Fibroblast of villous mesenchyme (primary cell): ENCODE data around the gene MST1. TPM values are rescaled to one million over a fixed set of nuclear protein-coding genes. Genes with fewer than 3 reads are reported as not detected.

Experiments
- DNase-seq: peaks from one replicate; pipeline ENCODE4 v3.0.0-alpha.2; 2010; ENCODE audit warnings: low read depth
- H3K4me3 ChIP-seq: 2 replicates; pipeline ENCODE4 v1.5.1; 2011; ENCODE audit warnings: low read depth, mild to moderate bottlenecking, low read length
- small RNA-seq: library from RNA; depleted of rRNA; stranded (forward); fragments of <200 nt; gene quantifications from one replicate; pipeline ENCODE3, GENCODE V24; 2012
- total RNA-seq: library from RNA; depleted of rRNA; stranded (reverse); fragments of >200 nt; gene quantifications from 2 replicates; pipeline ENCODE4 v1.2.3, GENCODE V29; 2012
- TF ChIP-seq, protein P1 (sequence below): IDR thresholded peaks from 2 replicates; pipeline ENCODE4 v1.5.1; 2012; ENCODE audit warnings: low read depth, mild to moderate bottlenecking, low read length; ENCODE audit not compliant: insufficient read depth

The MST1 gene
- total RNA-seq, 1 donor, result 1.7 TPM

DNA sequence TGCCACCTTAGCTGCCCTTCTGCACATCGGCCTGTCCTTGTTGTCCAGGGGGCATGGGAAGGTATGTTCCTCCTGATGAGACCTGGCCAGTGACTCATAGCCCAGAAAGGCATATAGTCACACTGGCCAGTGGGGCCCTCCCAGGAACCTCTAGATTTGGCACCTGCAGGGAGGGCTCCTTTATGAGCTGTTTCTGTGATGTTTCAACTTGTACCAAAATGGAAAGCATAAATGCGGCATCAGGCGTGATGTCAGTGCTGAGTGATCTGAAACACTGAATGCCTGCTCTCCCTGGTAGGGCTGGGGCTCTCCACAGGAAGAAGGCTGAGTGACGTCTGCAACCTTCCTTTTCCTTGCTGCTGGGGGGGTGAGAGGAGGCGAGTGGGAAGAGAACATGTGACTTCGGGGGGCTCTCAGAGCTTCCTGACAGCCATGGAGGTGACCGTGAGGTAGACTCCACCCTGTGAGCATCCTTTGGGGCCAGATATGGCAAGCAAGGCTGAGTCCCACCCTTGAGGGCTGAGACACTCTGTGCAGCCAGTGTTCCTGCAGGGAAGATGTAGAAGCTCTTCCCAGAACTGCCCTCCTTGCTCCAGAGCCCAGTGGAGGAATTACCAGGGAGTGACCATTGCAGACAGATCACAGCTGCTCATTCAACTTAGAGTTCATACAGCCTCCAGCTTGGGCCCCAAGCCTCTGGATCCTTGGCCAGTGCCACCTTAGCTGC lies 52.2 kb downstream of the MST1 start:
- TF ChIP-seq, protein P1, sequence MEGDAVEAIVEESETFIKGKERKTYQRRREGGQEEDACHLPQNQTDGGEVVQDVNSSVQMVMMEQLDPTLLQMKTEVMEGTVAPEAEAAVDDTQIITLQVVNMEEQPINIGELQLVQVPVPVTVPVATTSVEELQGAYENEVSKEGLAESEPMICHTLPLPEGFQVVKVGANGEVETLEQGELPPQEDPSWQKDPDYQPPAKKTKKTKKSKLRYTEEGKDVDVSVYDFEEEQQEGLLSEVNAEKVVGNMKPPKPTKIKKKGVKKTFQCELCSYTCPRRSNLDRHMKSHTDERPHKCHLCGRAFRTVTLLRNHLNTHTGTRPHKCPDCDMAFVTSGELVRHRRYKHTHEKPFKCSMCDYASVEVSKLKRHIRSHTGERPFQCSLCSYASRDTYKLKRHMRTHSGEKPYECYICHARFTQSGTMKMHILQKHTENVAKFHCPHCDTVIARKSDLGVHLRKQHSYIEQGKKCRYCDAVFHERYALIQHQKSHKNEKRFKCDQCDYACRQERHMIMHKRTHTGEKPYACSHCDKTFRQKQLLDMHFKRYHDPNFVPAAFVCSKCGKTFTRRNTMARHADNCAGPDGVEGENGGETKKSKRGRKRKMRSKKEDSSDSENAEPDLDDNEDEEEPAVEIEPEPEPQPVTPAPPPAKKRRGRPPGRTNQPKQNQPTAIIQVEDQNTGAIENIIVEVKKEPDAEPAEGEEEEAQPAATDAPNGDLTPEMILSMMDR, result no peak
- DNase-seq, result no peak

DNA sequence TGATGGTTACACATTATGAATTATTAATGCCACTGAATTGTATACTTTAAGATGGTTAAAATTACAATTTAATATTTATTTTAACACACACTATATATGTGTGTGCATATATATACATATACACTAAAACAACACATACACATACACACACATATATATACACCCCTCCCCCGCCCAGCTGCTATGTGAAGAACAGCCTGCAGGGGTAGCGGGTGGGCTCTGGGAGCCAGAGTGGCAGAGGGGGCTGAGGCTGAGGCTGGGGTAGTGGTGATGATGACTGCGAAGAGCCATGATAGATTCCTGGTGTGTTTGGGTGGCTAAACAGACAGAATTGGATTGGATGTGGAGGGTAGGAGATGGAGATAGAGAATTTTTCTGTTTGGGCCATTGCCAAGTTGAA lies 54.5 kb downstream of the MST1 start:
- DNase-seq, result no peak
- no peak overlapping the region for H3K4me3 ChIP-seq
- TF ChIP-seq, protein P1, result no peak

More for the DNA sequence above, 52.2 kb downstream of the MST1 start:
- H3K4me3 ChIP-seq, result no peak overlapping the region

Small RNA genes within 50 kb of the gene (small RNA-seq; reads per million reads assigned to genes)
- not detected for gene AMIGO3

Other genes with a start within 250 kb of the MST1 start
- 61.2 and 88.5 TPM in 2 replicates for gene DAG1, start 219.2 kb downstream of the MST1 start, total RNA-seq
- gene BSN, start 135.0 kb downstream of the MST1 start, total RNA-seq, result under 0.01 TPM in 2 replicates
- gene APEH, start 15.1 kb downstream of the MST1 start, total RNA-seq, result 104 and 109 TPM in 2 replicates
- 25.8 and 31.5 TPM in 2 replicates for gene RNF123, start 83 bp upstream of the MST1 start, total RNA-seq
- 0.43 and 1.6 TPM in 2 replicates for gene AMIGO3, start 30.2 kb upstream of the MST1 start, total RNA-seq
- 30.2 and 31.6 TPM in 2 replicates for gene GMPPB, start 34.5 kb upstream of the MST1 start, total RNA-seq
- 45.1 and 47.9 TPM in 2 replicates for gene IP6K1, start 97.1 kb upstream of the MST1 start, total RNA-seq
- gene CDHR4, start 110.4 kb upstream of the MST1 start, total RNA-seq, result not detected in 2 replicates
- 4.7 and 11.0 TPM in 2 replicates for gene INKA1, start 113.8 kb upstream of the MST1 start, total RNA-seq
- 44.0 and 48.0 TPM in 2 replicates for gene UBA7, start 124.5 kb upstream of the MST1 start, total RNA-seq
- 3.0 and 3.5 TPM in 2 replicates for gene TRAIP, start 167.1 kb upstream of the MST1 start, total RNA-seq
- gene CAMKV, start 180.4 kb upstream of the MST1 start, total RNA-seq, result not detected in 2 replicates
- gene MST1R, start 214.4 kb upstream of the MST1 start, total RNA-seq, result under 0.01 and 0.32 TPM in 2 replicates
- gene MON1A, start 240.3 kb upstream of the MST1 start, total RNA-seq, result 9.7 and 12.1 TPM in 2 replicates